SK-N-SH (cell line): ENCODE measurements around the gene RHBDL1. TPM values are rescaled to one million over a fixed set of nuclear protein-coding genes. Genes with fewer than 3 reads are reported as not detected.

Experiments used
- CTCF ChIA-PET: fragments of 300-600, 350-600 bp; formaldehyde crosslinking; extraction: SDS; loops from one replicate; lab custom pipeline; 2021; lab: Yijun Ruan, JAX
- POLR2A ChIA-PET: fragments of 350-600 bp; sonication (Branson Sonifier 250); formaldehyde crosslinking; extraction: SDS; loops from one replicate; lab custom pipeline; 2020; ENCODE audit warnings: antibody characterized with exemption, inconsistent platforms; lab: Yijun Ruan, JAX
- DNase-seq: peaks from one replicate; pipeline ENCODE4 v3.0.0; 2012
- H2AFZ ChIP-seq: fragments of 200-600 bp; sonication (generic); 2 replicates; pipeline ENCODE4 v1.8.1; 2016; ENCODE audit warnings: antibody characterized with exemption, mild to moderate bottlenecking, low read depth
- H3F3A ChIP-seq: fragments of 200-600 bp; sonication (generic); replicated peaks from 2 replicates; pipeline ENCODE3; 2016; ENCODE audit warnings: antibody characterized with exemption, mild to moderate bottlenecking; ENCODE audit not compliant: insufficient read depth
- H3K27ac ChIP-seq, 2 experiments: fragments of 200-500 bp in 1 of 2; fragments of 200-600 bp in 1 of 2; sonication (Bioruptor generic) in 1 of 2; sonication (generic), shearing (Covaris generic) in 1 of 2; 2 replicates each; pipeline versions ENCODE4 v1.5.1 to v1.6.1; 2014 to 2016; ENCODE audit warnings: low read depth in 2 of 2, inconsistent platforms in 1 of 2, low read length in 1 of 2, mild to moderate bottlenecking in 1 of 2, mixed read lengths in 1 of 2
- H3K27me3 ChIP-seq: fragments of 200-600 bp; sonication (generic), shearing (Covaris generic); 2 replicates; pipeline ENCODE4 v1.6.1; 2016; ENCODE audit warnings: mixed run types; ENCODE audit not compliant: insufficient read depth
- H3K36me3 ChIP-seq, 2 experiments: fragments of 200-500 bp in 1 of 2; fragments of 200-600 bp in 1 of 2; sonication (Bioruptor generic) in 1 of 2; sonication (generic) in 1 of 2; replicated peaks in 1 of 2; 2 replicates each; pipeline versions ENCODE3 to v1.5.1; 2014 to 2016; ENCODE audit warnings: low read length in 1 of 2, mild to moderate bottlenecking in 1 of 2; ENCODE audit not compliant: insufficient read depth in 2 of 2, control insufficient read depth in 1 of 2
- H3K4me1 ChIP-seq, 2 experiments: fragments of 200-500 bp in 1 of 2; fragments of 200-600 bp in 1 of 2; sonication (Bioruptor generic) in 1 of 2; sonication (generic), shearing (Covaris generic) in 1 of 2; 2 replicates each; pipeline versions ENCODE4 v1.5.1 to v1.6.1; 2014 to 2016; ENCODE audit warnings: low read depth in 1 of 2, low read length in 1 of 2, mixed run types in 1 of 2; ENCODE audit not compliant: insufficient read depth in 2 of 2, control insufficient read depth in 1 of 2
- H3K4me2 ChIP-seq: fragments of 200-600 bp; sonication (generic), shearing (Covaris generic); 2 replicates; pipeline ENCODE4 v1.6.1; 2017; ENCODE audit warnings: mixed run types
- H3K4me3 ChIP-seq, 2 experiments: fragments of 200-500 bp in 1 of 2; fragments of 200-600 bp in 1 of 2; sonication (Bioruptor generic) in 1 of 2; sonication (generic), shearing (Covaris generic) in 1 of 2; 2 replicates each; pipeline versions ENCODE4 v1.5.1 to v1.8.1; 2014 to 2016; ENCODE audit warnings: low read depth in 2 of 2, inconsistent platforms in 1 of 2, low read length in 1 of 2, mild to moderate bottlenecking in 1 of 2, mixed read lengths in 1 of 2, moderate library complexity in 1 of 2
- H3K79me2 ChIP-seq: fragments of 200-600 bp; sonication (generic); 2 replicates; pipeline ENCODE4 v1.8.1; 2017; ENCODE audit warnings: mild to moderate bottlenecking; ENCODE audit not compliant: insufficient read depth
- H3K9ac ChIP-seq: fragments of 200-600 bp; sonication (generic); 2 replicates; pipeline ENCODE4 v1.6.1; 2017; ENCODE audit warnings: mixed run types
- H3K9me2 ChIP-seq: fragments of 200-600 bp; sonication (generic); 2 replicates; pipeline ENCODE4 v1.6.1; 2017; ENCODE audit warnings: mixed run types
- H3K9me3 ChIP-seq: fragments of 200-600 bp; sonication (generic); 2 replicates; pipeline ENCODE4 v1.6.1; 2017; ENCODE audit warnings: mixed run types, mild to moderate bottlenecking, moderate library complexity
- H4K20me1 ChIP-seq: fragments of 200-600 bp; sonication (generic); 2 replicates; pipeline ENCODE4 v1.6.1; 2017; ENCODE audit warnings: mild to moderate bottlenecking, mixed run types; ENCODE audit not compliant: insufficient read depth
- EP300 ChIP-seq, 2 experiments: IDR thresholded peaks; 2 replicates each; pipeline versions ENCODE4 v1.4.0 to v1.6.1; 2012; ENCODE audit warnings: borderline replicate concordance in 1 of 2, low read depth in 1 of 2, low read length in 1 of 2
- EZH2phosphoT487 ChIP-seq: fragments of 200-600 bp; sonication (generic); IDR thresholded peaks from 2 replicates; pipeline ENCODE4 v1.6.1; 2017; ENCODE audit warnings: low read depth, mixed run types, mild to moderate bottlenecking, antibody characterized with exemption, moderate library complexity, borderline replicate concordance
- FOSL2 ChIP-seq: IDR thresholded peaks from 2 replicates; pipeline ENCODE4 v1.4.0; 2012; ENCODE audit warnings: low read depth, mild to moderate bottlenecking, moderate library complexity, borderline replicate concordance
- FOXM1 ChIP-seq: IDR thresholded peaks from 2 replicates; pipeline ENCODE4 v1.4.0; 2012; ENCODE audit warnings: low read depth, mild to moderate bottlenecking
- MEF2A ChIP-seq: IDR thresholded peaks from 2 replicates; pipeline ENCODE4 v1.4.0; 2012; ENCODE audit warnings: low read depth, borderline replicate concordance
- POLR2AphosphoS5 ChIP-seq: IDR thresholded peaks from 2 replicates; pipeline ENCODE4 v1.6.1; 2012; ENCODE audit warnings: low read depth, low read length
- RAD21 ChIP-seq: IDR thresholded peaks from 2 replicates; pipeline ENCODE4 v1.6.1; 2012; ENCODE audit warnings: mild to moderate bottlenecking, low read length
- RCOR1 ChIP-seq: fragments of 150-350 bp; IDR thresholded peaks from 2 replicates; pipeline ENCODE4 v1.6.1; 2017; ENCODE audit warnings: antibody characterized with exemption, low read length
- RFX5 ChIP-seq: IDR thresholded peaks from 2 replicates; pipeline ENCODE4 v1.6.1; 2012; ENCODE audit warnings: mild to moderate bottlenecking, improper control_type of control experiment, low read length
- RXRA ChIP-seq: IDR thresholded peaks from 2 replicates; pipeline ENCODE4 v1.4.0; 2012; ENCODE audit warnings: low read depth, mild to moderate bottlenecking, borderline replicate concordance
- SMC3 ChIP-seq: IDR thresholded peaks from 2 replicates; pipeline ENCODE4 v1.6.1; 2012; ENCODE audit warnings: low read depth, low read length, improper control_type of control experiment
- TAF1 ChIP-seq: IDR thresholded peaks from 2 replicates; pipeline ENCODE4 v1.6.1; 2012; ENCODE audit warnings: low read depth, mild to moderate bottlenecking, low read length, moderate library complexity, borderline replicate concordance
- TCF12 ChIP-seq: IDR thresholded peaks from 2 replicates; pipeline ENCODE4 v1.4.0; 2012
- TEAD4 ChIP-seq: IDR thresholded peaks from 2 replicates; pipeline ENCODE4 v1.4.0; 2012; ENCODE audit warnings: mild to moderate bottlenecking, borderline replicate concordance; ENCODE audit not compliant: insufficient read depth
- WGBS: methylation state at CpG from one replicate; pipeline ENCODE4 v1.1.6; 2017; ENCODE audit warnings: low lambda C conversion rate; 5-methylcytosine and 5-hydroxymethylcytosine counted together
- polyA plus RNA-seq, 3 experiments: library from polyadenylated mRNA; depleted of rRNA; stranded (reverse); fragments of >200 nt; gene quantifications; 2 replicates each; pipeline ENCODE4 v1.2.3, GENCODE V29; 2012
- TF ChIP-seq, protein P1 (sequence below): IDR thresholded peaks from 2 replicates; pipeline ENCODE4 v1.4.0; 2012; ENCODE audit warnings: low read depth
- TF ChIP-seq, protein P2 (sequence below): IDR thresholded peaks from 2 replicates; pipeline ENCODE4; 2012
- TF ChIP-seq, protein P3 (sequence below): fragments of 150-350 bp; IDR thresholded peaks from 2 replicates; pipeline ENCODE4 v1.6.1; 2016; ENCODE audit warnings: mild to moderate bottlenecking, low read depth, low read length
- TF ChIP-seq, protein P4 (sequence below): IDR thresholded peaks from 2 replicates; pipeline ENCODE4 v1.4.0; 2012; ENCODE audit warnings: low read depth, borderline replicate concordance
- TF ChIP-seq, protein P5 (sequence below): fragments of 150-350 bp; IDR thresholded peaks from 2 replicates; pipeline ENCODE4 v1.6.1; 2017; ENCODE audit warnings: antibody characterized with exemption, low read length, low read depth, borderline replicate concordance
- TF ChIP-seq, protein P6 (sequence below): fragments of 200-600 bp; sonication (generic); IDR thresholded peaks from 2 replicates; pipeline ENCODE4 v1.6.1; 2017; ENCODE audit warnings: antibody characterized with exemption, mild to moderate bottlenecking, moderate library complexity

RHBDL1 gene
- polyA plus RNA-seq, 1 of the 3 experiments (the other 2 are of a cell fraction): 4.1 TPM

DNA sequence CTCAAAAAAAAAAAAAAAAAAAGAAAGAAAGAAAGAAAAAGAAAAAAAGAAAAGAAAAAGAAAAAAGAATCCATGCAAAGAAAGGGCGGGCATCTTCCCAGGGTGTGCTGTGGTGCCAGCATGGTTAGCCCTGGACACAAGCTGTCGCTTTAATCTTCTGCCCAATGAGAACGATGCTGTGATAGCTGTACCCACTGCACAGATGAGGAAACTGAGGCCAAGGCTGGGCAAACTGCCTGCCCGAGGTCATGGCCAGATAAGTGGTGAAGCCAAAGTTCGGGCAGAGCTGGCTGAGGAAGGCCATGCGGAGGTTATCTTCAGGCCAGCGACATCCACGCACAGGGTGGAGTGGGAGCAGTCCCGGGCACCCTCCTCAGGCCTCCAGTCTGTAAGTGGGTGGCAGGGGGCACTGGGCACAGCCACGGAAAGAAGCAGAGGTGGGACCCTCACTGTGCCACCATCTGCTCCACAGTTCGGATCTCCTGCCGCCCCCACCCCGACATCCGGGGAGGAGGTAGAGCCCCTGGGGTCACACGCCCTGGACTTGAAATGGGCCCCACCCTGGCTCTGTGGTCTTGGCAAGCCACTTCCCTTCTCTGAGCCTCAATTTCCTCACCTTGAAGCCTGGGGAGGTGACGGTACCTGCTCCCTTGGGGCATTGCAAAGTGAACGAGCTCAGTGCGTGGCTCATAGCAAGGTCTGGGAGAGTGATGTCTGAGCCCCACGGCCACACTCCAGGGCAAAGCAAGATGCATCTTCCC, 23.6 kb downstream of the RHBDL1 start:
- no peaks in the 10 kb centered on the region for H3F3A ChIP-seq
- H4K20me1 ChIP-seq: peaks cover 52% of the 10 kb centered on the region
- ChIA-PET CTCF (interaction anchor here (1.2 kb wide), 1 partner anchor 8 kb away, joined by 4 read pairs; no protein-coding TSS in a partner anchor), POLR2A (no interaction called here)
- H3K4me1 ChIP-seq: peaks cover 3 to 6% of the 10 kb centered on the region in 2 experiments; a peak in 1 of 4 replicates
- H3K4me3 ChIP-seq: no peak overlapping the region
- H2AFZ ChIP-seq: no peak overlapping the region
- TF ChIP-seq EP300 (IDR thresholded peaks at IDR 0.05; ENCODE audit: borderline replicate concordance in 1 of 2, low read depth in 1 of 2, low read length in 1 of 2) (no peak), MEF2A (no peak), FOSL2 (no peak), TAF1 (no peak), RCOR1 (no peak), RAD21 (no peak), TEAD4 (no peak), SMC3 (no peak), RFX5 (no peak), POLR2AphosphoS5 (no peak), TCF12 (no peak), RXRA (no peak), FOXM1 (no peak), EZH2phosphoT487 (no peak)
- TF ChIP-seq, protein P1, sequence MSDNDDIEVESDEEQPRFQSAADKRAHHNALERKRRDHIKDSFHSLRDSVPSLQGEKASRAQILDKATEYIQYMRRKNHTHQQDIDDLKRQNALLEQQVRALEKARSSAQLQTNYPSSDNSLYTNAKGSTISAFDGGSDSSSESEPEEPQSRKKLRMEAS: no peak
- TF ChIP-seq, protein P2, sequence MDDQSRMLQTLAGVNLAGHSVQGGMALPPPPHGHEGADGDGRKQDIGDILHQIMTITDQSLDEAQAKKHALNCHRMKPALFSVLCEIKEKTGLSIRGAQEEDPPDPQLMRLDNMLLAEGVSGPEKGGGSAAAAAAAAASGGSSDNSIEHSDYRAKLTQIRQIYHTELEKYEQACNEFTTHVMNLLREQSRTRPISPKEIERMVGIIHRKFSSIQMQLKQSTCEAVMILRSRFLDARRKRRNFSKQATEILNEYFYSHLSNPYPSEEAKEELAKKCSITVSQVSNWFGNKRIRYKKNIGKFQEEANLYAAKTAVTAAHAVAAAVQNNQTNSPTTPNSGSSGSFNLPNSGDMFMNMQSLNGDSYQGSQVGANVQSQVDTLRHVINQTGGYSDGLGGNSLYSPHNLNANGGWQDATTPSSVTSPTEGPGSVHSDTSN: no peak
- TF ChIP-seq, protein P3, sequence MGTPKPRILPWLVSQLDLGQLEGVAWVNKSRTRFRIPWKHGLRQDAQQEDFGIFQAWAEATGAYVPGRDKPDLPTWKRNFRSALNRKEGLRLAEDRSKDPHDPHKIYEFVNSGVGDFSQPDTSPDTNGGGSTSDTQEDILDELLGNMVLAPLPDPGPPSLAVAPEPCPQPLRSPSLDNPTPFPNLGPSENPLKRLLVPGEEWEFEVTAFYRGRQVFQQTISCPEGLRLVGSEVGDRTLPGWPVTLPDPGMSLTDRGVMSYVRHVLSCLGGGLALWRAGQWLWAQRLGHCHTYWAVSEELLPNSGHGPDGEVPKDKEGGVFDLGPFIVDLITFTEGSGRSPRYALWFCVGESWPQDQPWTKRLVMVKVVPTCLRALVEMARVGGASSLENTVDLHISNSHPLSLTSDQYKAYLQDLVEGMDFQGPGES: no peak
- TF ChIP-seq, protein P4, sequence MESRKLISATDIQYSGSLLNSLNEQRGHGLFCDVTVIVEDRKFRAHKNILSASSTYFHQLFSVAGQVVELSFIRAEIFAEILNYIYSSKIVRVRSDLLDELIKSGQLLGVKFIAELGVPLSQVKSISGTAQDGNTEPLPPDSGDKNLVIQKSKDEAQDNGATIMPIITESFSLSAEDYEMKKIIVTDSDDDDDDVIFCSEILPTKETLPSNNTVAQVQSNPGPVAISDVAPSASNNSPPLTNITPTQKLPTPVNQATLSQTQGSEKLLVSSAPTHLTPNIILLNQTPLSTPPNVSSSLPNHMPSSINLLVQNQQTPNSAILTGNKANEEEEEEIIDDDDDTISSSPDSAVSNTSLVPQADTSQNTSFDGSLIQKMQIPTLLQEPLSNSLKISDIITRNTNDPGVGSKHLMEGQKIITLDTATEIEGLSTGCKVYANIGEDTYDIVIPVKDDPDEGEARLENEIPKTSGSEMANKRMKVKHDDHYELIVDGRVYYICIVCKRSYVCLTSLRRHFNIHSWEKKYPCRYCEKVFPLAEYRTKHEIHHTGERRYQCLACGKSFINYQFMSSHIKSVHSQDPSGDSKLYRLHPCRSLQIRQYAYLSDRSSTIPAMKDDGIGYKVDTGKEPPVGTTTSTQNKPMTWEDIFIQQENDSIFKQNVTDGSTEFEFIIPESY: no peak
- TF ChIP-seq, protein P5, sequence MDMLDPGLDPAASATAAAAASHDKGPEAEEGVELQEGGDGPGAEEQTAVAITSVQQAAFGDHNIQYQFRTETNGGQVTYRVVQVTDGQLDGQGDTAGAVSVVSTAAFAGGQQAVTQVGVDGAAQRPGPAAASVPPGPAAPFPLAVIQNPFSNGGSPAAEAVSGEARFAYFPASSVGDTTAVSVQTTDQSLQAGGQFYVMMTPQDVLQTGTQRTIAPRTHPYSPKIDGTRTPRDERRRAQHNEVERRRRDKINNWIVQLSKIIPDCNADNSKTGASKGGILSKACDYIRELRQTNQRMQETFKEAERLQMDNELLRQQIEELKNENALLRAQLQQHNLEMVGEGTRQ: no peak
- TF ChIP-seq, protein P6, sequence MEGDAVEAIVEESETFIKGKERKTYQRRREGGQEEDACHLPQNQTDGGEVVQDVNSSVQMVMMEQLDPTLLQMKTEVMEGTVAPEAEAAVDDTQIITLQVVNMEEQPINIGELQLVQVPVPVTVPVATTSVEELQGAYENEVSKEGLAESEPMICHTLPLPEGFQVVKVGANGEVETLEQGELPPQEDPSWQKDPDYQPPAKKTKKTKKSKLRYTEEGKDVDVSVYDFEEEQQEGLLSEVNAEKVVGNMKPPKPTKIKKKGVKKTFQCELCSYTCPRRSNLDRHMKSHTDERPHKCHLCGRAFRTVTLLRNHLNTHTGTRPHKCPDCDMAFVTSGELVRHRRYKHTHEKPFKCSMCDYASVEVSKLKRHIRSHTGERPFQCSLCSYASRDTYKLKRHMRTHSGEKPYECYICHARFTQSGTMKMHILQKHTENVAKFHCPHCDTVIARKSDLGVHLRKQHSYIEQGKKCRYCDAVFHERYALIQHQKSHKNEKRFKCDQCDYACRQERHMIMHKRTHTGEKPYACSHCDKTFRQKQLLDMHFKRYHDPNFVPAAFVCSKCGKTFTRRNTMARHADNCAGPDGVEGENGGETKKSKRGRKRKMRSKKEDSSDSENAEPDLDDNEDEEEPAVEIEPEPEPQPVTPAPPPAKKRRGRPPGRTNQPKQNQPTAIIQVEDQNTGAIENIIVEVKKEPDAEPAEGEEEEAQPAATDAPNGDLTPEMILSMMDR: no peak
- H3K36me3 ChIP-seq: peaks cover 0 to 2% of the 10 kb centered on the region in 2 experiments
- no peak overlapping the region for H3K9ac ChIP-seq
- H3K9me3 ChIP-seq: no peaks in the 10 kb centered on the region
- H3K4me2 ChIP-seq: no peak overlapping the region
- 79% methylated on average over 10 of the region's 19 CpGs for WGBS
- H3K9me2 ChIP-seq: no peaks in the 10 kb centered on the region
- H3K79me2 ChIP-seq: peaks cover 56% of the 10 kb centered on the region
- DNase-seq: no peak
- no peaks in the 10 kb centered on the region for H3K27me3 ChIP-seq
- H3K27ac ChIP-seq: no peak overlapping the region
